ENCODE results near the gene GRID2.
"Not testable (repeated sequence)": the region's sequence is repeated elsewhere in the genome, so short reads cannot be mapped to it uniquely, and the experiment has no call there.

GRID2 gene

DNA sequence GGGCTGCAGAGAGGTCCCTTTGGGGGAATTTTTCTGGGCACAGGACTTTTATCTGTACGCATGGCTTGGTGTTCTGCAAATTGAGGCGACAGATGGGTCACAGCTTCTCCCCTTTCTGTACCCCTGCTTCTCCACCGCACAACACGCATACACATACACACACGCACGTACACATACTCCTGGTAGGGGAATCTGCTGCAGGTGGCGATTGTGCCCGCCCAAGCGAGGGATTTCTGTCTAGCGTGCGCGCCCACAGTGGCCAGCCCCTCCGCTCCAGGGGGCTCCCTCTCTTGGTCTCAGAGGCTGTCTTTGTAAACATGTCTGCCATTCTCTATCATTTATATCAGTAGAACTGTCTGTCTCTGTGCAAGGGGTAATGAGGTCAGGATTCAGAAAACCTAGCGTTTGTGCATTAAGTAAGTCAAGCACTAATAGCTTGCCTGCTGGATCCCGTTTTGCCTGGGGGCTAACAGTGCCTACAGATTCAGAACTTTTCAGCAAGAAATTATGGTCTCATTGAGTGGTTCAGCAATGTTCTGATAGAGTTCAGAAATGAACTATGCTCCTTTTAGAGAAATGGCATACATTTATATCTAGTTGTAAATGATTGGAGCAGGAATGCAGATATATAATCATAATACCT lies 2.2 kb downstream of the GRID2 start:
- no peak for DNase-seq

DNA sequence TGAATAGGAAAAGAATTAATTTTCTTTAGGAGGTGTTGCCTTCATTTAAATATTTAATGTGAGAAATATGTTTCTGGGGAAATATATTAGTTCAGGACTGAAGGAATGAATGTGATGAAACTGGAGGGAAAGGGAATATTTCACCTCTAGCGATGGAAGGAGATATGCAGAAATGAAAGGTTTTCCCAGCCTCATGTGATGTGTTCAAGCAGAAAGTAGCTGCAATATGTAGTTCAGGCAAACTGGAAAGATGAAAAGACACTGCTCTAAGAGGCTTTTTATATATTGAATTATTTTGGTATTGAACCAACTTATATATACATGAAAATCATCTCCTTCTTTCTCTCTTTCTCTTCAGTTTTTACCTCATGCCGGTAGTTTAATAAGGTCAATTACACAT lies 3.4 kb downstream of the GRID2 start:
- DNase-seq = no peak

DNA sequence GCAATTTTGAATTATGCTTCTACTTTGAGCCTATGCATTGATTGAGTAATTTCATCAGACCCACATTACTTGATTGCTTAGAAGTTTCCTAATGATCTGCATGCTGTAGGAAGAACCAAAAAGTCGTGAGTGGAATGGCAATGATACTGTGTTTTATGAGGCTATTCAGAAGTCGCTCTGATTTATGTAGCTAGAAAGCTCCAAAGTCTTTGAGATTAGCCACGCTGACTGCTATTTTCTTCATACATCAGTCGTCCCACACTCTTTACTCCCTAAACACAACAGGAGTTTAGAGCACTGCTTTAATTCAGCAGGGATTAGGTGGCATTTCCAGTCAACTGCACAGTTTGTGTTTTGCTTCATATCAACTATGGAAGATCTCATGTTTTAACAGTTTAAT lies 4.1 kb downstream of the GRID2 start:
- DNase-seq = no peak

DNA sequence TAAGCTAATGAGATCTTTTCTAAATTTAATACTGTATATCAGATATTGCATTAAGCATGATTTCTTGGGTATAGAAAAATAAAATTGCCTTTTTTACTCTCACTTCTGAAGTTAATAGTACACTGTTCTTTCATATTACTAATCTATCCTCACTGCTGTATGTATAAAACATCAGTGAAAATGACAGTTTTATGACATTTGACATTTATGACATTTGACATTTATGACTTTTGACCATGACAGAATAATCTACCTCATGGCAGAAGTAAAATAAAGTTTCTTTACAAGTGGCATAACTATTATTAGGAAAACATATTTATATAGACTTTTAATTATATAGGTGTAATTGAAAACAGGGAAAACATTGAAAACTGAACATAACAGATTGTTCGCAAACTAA lies 13.3 kb downstream of the GRID2 start:
- no peak for DNase-seq

DNA sequence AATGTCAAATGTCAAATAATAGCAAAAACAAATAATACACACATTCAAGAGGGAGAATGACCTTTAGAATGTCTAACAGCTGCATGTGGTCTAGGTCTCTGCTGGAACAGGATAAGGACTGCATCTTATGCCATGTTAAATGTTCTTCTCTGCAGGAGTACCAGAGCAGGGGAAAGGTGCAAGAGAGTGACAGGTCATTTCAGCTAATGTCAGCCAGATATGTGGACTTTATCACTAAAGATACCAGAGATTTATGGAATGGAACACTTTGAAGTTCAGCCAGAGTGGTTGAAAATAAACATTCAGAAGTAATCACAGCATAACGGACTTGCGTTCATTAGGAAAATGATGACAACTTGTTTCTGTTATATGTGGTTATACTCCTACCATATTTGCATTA lies 24.3 kb downstream of the GRID2 start:
- no peak for DNase-seq

DNA sequence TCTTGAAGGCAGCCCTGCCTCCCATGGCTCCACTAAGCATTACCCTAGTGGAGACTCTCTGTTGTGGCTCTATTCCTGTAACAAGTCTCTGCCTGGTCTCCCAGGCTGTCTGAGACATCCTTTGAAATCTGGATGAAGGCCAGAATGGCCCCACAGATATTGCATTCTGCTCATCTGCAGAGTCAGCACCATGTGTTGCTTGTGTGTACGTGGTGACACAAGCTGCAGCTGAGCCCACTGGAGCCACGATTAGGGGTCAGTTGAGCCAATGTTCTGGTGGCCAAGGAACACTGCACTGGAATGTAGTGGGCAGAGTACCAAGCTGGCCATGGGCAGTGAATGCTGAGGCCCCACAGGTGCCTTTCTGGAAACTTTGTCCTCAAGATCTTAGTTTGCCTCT lies 29.2 kb downstream of the GRID2 start:
- DNase-seq = no peak

DNA sequence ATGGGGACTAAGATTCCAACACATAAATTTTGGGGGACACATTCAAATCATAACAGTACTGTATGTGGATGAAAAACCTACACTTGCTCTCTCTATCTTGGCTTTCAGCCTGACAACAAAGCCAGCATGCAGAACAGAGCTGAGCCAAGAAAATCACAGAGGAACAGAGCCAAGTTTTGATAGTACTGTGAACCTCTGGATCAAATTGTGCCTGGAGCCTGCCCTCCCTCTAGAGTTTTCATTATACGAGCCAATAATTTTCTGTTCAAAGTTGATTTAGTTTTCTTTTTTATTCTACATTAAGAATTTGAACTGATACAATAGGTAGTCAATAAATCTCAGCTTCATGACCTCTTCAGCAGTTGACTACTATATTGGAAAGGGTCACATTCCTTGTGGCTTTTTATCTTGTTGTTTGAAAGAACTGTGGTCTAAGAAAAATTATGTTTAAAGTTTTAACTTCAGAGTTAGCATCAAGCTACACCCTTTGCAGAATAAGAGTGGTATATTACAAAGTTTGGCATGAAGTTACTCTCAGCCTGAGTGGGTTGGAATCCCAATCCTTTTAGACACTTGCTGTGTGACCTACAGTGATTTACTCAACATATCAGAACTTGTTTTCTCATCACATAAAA lies 31.1 kb downstream of the GRID2 start:
- DNase-seq = no peak

DNA sequence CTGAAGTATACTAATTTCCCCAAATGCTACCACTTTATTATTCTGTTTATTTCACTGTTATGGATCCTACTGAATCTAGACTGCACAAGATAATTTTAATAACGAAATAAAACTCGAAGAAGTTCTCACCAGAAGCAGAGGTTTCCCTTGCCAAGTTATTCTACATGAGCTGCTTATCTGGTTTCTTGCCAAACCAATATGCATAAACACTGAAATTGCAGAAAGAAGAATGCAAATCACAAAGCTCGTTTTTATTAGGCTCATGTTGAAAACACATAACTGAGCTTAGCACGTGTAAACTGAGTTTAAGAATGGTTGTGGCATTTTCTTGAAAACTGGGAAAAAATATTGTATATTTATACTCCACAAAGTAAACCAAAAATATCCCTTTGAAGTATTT lies 35.9 kb downstream of the GRID2 start:
- DNase-seq = no peak

DNA sequence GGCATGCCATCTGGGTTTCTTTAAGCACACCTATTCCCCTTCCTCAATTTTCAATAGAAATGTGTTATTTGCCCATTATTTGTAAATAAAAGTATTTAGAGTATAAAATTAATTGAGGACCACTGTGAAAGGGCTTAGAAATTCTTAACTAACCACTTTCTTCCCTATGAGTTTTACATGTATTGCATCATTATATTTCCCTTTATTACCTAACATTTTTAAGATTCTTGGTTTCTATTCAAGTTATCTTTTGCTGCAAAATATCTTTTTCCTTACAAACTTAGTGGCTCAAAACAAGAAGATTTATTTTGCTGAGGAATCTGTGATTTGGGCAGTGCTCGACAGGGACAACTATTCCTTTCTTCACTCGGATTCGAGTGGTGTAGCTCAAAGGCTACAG lies 40.5 kb downstream of the GRID2 start:
- no peak for DNase-seq

DNA sequence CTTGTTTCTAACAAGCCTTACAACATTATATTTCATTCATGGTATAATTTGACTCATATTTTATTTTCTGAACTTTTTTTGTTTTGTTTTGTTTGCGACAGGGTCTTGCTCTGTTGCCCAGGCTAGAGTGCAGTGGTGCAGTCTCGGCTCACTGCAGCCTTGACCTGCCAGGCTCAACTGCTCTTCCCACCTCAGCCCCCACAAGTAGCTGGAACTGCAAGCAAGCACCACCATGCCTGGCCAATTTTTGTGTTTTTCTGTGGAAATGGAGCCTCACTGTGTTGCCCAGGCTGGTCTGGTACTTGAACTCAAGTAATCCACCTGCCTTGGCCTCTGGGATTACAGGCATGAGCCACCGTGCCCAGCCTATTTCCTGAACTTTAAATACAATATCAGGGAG lies 42.5 kb downstream of the GRID2 start:
- no peak for DNase-seq

DNA sequence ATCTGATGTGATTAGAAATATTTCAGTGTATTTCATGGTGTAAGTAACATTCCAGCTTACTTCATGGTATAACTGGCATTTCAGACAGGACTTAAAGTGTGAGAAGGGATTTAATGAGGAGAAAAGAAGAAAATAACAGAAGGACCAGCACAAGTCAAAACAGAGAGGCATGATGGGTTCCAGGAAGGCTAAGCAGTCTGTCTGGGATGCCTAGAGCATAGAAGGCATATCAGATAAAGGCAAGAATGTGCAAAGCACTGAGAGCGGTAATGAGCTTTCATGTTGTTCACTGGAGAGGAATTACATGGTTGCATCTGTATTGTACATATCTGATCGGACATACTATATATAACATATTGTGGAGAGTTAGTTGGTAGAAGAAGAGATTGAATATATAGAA lies 54.2 kb downstream of the GRID2 start:
- DNase-seq = no peak

DNA sequence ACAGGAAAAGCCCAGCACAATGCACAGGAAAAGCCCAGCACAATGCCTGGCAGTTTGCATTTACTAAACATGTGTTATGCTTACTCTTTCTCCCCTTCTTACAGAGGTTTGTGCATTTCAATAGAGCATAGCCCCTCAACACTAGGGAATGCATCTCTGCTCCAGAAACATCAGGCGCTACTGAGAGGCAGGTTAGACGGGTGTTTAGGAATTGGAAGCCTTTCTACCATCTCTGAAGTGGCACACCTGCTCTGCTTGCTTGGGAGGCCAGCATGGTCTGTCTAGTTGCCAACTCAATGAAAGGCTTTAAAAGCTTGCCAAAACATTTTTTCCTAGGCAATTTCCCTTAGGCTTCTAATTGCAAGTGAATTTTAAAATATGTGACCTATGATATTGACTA lies 55.7 kb downstream of the GRID2 start:
- DNase-seq = no peak

DNA sequence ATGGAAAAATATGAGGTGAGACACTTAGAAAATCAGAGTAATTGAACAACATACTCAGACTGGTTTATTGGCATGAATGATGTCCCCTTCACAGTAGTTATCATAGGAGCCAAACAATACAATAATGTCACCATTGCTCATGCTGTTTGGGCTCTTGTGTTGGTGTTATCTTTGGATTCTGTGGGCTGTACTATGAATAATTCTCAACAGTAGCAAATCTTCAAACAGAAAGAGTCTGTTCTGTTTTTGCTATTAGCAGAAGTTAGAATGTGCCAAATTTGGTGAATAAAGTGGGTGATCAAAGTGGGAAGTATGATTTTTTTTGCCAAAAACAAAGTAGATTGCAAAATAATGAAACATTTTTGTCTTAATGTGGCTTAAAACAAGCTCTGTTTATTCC lies 58.3 kb downstream of the GRID2 start:
- DNase-seq = no peak

DNA sequence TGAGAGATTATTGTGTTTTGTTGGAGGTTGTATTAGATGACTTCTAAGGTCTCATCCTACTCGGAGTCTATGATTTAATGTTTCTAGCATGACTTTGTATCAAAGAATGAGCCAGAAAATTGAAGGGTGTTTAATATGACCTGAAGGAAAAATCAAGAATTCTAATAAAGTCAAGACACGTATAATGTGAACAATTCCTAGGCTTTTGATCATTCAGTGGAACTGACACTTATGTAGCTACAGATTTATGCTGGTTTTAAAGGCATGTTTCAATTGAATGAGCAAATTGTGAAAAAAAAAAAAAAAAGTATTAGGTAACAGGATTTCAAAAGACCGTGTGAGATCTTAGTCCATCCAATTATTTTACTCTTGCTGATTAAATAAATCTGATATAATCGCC lies 64.9 kb downstream of the GRID2 start:
- no peak for DNase-seq

DNA sequence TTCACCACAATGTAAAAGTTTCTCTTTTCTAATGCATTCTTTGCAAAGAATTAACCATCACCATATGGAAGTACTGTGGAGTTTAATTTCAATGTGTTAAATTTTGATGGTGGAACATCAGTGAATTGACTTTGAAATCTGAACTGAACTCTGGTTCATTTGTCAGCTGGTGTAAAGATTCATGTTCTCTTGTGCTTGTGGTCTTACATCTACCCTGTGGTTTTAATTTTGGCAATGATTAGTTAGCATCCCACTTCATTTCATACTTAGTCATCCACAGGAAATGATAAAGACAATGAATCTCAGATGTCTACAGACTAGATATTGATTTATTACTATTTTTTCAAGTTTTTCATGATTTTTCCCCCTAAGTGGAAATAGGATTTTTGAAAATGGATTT lies 77.8 kb downstream of the GRID2 start:
- DNase-seq = no peak

DNA sequence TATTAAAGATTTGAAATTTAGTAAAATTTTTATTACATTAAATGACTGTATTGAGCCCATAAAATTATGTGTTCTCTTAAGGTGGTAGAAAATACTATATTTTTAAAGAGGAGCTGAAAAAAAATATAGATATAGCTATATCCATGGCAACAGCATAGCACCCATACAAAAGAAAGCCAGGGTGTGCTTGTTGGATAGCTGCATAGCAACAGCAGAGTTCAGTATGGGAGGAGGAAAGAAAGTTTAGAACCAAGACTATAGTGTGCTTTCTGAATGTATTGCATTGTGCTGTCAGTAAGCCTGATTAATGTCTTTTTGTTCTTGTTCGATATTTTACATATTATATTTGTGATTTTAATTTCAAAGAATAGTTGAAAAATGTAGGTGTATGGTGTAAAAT lies 78.4 kb downstream of the GRID2 start:
- DNase-seq = no peak

DNA sequence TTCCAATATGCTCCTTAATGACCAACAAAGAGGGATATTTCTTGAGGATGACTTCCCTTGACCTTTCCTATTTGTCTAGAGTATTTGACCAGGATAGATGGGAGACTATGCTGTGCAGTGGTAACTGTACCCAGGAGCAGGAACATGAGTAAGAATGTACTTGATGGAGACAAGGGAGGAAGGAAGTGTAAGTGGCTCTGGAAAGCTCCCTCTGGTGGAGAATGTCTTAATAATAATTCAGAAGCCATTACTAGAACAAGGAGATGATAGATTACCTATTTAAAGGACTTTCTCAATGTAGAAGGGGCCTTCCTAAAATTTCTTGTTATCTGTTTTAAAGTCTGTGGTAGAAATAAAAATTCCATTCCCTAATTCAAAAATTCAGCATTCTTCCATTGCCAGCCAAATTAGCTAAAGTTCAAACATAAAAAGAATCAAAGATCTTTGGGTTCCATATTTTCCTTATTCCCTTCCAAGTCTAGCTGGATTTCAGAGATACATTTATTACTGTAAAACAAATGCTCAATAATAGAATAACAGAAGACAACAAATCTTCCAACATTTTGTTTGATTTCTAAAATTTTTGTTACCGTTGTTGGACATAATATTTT lies 83.8 kb downstream of the GRID2 start:
- DNase-seq = no peak

DNA sequence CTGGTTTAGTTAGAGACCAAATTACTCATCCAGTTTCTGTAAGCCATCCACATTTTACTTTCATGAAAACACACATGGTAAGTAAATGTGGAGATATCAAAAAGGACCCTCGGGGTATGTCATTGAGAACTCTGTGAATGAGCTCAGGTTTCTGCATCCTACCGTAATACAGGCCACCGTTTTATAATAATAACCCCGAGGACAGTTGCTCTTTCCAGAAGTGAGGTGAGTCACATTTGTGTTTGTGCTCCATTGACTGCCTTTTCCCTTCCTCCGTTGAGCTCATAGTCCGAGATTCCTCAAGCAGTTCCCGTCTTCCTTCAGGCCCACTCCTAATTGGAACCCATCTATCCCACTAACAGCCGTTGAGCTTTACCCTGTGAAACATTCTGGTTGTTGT lies 95.3 kb downstream of the GRID2 start:
- no peak for DNase-seq

DNA sequence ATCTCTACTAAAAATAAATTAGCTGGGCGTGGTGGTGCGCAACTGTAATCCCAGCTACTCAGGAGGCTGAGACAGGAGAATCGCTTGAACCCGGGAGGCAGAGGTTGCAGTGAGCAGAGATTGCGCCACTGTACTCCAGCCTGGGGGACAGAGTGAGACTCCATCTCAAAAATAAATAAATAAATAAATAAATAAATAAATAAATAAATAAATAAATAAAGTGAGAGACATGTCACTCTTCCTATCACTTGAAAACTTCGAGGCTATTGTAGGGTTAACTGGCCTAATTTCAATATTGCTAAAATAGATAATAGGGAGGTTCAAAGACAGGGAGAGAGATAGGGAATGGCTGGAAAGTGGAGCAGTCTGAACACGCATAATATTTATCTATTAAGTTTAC lies 99.8 kb downstream of the GRID2 start:
- not testable (repeated sequence) for DNase-seq

DNA sequence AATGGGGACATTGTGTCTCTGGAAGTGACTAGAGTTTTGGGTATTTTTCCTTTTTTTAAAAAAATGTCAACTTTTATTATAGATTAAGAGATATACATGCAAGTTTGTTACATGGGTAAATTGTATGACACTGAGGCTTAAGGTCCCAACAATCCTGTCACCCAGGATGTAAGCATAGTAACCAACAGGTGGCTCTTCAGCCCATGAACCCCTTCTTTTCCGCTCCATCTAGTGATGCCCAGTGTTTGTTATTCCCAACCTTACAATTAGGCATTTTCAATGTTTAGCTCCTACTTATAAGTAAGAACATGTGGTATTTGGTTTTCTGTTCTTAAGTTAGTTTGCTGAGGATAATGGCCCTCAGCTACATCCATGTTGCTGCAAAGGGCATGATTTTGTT lies 102.7 kb downstream of the GRID2 start:
- DNase-seq = no peak

DNA sequence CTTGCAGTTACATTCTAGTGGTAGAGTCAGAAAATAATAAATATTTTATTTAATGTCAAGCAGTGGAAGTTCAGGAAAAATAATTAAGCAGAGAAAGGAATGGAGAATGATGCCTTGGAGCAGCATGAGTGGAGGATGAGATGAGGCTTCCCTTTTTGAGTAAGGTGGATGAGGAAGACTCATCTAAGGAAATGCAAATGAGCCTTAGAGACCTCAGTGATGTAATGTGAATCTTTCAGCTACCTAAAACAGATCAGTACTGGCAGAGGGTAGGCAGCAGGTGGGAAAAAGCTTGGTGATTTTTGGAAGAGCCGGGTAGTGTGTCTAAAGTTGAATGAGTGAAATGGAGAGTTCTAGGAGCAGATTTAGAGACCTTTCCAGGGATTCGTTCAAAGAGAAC lies 118.2 kb downstream of the GRID2 start:
- no peak for DNase-seq

DNA sequence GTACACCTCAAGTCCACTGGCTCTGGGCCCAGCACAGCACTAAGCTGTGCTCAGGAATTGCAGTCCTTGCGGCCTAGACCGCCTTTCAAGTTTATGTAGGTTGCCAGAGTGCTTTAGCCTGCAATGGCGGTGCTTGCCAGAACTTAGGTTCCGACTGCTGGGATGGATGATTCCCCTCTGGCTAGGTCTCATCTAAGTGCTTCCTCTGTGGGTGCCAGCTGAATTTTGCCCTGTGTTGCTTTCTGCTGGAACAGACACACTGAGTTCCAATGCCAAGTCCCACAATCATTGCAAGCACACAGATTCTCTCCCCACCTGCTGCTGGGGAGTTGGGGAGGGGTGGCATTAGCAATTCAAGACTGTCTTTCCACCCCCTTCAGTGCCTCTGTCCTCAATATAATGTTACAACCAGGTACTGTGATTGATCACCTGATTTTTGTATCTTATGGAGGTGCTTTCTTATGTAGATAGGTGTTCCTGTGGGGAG lies 129.5 kb downstream of the GRID2 start:
- no peak for DNase-seq

DNA sequence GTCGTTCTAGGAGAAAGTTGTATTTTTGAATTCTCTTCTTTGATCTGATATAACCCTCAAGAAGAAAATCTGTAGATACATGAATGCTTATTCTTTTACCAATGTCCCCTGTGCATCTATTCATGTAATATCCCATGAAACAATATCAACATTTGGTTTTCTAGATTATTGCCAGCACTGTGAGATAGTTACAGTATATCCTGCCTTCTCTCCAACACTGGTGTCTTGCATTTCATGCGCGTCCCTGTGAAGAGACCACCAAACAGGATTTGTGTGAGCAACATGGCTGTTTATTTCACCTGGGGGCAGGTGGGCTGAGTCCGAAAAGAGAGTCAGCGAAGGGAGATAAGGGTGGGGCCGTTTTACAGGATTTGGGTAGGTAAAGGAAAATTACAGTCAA lies 135.0 kb downstream of the GRID2 start:
- not testable (repeated sequence) for DNase-seq

DNA sequence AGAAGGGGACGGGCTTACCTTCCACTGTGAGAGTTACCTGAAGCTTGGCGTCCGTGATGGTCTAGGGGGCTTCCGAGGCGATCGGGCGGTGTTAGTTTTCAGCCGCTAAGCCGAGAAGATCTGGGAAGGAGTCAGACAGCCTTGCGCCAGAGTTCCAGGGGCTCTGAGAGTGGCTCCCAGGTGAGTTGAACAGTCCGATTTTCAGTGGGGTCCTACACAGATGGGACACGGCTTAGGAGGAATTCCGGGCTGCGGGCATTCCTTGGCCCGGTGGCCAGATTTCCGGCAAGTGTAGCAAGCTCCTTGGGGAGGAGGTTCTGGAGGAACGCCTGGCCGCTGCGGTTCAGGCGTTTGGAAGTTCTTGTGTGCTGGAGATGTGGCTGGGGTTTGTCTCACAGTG lies 138.4 kb downstream of the GRID2 start:
- DNase-seq = not testable (repeated sequence)
